Measurements from ENCODE around the gene MMP21. TPM values are rescaled to one million over a fixed set of nuclear protein-coding genes. Genes with fewer than 3 reads are reported as not detected.

MMP21 gene, protein sequence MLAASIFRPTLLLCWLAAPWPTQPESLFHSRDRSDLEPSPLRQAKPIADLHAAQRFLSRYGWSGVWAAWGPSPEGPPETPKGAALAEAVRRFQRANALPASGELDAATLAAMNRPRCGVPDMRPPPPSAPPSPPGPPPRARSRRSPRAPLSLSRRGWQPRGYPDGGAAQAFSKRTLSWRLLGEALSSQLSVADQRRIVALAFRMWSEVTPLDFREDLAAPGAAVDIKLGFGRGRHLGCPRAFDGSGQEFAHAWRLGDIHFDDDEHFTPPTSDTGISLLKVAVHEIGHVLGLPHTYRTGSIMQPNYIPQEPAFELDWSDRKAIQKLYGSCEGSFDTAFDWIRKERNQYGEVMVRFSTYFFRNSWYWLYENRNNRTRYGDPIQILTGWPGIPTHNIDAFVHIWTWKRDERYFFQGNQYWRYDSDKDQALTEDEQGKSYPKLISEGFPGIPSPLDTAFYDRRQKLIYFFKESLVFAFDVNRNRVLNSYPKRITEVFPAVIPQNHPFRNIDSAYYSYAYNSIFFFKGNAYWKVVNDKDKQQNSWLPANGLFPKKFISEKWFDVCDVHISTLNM
- 0.53 TPM in 1 of 2 replicates, not detected in the other for total RNA-seq

DNA sequence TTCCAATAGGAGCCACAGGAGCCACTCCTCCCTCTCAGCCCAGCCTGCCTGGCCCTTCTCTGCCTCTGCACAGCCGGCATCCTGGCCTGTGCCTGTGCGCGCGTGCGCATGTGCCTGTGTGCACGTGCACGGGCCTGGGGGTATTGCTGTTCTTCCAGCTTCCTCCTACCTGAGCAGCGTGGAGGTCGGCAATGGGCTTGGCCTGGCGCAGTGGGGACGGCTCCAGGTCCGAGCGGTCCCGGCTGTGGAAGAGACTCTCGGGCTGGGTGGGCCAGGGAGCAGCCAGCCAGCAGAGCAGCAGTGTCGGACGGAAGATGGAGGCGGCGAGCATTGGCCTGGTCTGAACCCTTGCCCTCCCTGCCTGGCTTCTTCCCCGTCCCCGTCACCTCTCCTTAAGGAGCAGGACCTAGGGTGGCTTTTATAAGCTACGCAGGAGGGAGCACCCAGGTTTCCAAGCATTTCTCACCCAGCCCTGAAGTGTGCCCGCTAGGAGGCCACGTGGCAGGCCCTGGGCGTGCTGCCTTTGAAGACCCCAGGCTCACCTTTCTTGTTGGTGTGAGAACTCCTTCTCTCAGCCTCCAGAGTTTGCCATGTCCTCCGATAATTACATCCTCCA is at the start of gene MMP21:
Gene MMP21, minus strand, starts transcription at position 331 of the 616 bp plus-strand sequence. Its CDS starts 0 bp downstream, at position 331.
- DNase-seq (ENCODE audit: extremely low read depth, low read depth, low spot score): no peak

DNA sequence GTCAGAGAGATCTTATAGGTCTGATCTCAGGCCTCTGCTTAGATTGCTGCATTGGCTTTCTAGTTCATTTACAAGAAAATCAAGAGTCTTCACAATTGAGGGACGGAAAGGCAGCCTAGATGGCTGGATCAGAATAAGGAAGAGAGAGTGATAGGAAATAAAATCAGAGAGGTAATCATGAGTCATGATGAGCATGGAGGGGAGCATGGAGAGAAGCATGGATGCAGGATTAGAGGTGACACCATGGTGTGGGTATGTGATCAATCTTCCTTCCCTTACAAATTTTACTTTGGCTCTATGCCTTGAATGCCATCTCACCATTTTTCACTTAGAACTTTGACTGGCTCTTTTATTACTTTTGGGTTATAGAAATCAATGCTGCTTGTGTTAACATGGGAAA is 49.1 kb upstream of the MMP21 start:
- no peak for DNase-seq (ENCODE audit: extremely low read depth, low read depth, low spot score)

DNA sequence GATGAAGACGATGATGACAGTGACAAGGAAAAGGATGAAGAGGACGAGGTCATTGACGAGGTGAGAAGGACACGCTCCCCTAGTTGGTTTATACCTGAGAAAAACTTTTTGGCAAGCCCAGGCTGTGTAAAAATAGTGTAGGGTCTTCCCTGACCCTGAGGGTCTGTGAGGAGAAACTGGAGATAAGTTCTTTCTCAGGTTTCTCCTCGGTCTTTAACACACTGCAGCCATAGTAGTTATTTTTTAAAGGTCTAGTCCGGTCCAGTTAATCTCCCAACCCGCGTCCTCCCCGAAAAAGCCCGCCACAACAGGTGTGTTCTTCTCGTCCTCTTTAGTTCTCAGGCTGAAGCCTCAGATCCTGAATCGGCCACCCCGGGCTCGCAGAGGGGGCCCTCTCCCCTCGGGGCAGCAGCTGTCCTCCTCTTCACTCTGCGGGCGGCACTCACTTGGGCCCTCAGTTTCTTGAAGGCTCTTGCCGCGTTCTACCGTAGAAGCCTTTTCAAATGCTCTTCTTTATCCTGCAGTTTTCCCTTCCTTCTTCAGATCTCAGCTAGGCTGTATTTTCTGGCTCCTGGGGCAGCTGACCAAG is 48.1 kb upstream of the MMP21 start:
- DNase-seq (ENCODE audit: extremely low read depth, low read depth, low spot score): no peak

DNA sequence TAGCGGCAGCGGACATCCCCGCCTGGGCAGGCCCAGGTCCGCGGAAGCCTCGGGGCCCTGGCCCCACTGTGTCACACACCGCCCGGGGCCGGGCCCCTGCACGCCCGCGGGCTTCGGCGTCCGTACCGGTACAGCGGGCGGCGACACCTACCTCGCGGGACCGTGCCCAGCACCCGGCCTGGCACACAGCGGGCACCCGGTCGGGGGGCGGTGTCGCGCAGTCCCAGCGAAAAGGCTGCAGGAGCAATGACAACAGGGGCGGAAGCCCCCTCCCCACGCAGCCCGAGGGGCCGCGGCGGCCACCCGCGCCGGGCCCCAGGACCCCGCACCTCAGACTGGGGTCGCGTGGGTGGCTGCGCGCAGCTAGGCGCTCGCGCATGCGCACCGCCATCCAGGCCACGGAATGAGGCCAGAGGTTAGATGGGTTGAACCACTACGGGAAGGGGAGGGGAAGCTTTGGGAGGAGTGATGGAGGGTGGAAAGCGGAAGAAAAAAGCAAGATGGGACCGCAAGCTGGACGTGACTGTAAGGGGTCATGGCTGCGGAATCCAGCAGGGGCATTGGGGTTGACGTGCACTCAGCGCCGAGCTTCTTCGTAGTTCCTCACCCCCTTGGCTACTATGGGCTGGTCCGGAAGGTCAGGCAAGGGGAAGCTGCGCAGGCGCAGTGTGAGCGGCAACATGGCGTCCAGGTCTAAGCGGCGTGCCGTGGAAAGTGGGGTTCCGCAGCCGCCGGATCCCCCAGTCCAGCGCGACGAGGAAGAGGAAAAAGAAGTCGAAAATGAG is 47.4 kb upstream of the MMP21 start, which contains the start of the genes BCCIP and UROS:
Gene BCCIP, plus strand, starts transcription at position 669 of the 785 bp plus-strand sequence. Its CDS starts 12 bp downstream, at position 681.
Gene UROS, minus strand, starts transcription at position 381 of the 785 bp plus-strand sequence. CDS start 6,759 bp downstream, outside the sequence.
- peak; percentile 85 for DNase-seq (ENCODE audit: extremely low read depth, low read depth, low spot score)

DNA sequence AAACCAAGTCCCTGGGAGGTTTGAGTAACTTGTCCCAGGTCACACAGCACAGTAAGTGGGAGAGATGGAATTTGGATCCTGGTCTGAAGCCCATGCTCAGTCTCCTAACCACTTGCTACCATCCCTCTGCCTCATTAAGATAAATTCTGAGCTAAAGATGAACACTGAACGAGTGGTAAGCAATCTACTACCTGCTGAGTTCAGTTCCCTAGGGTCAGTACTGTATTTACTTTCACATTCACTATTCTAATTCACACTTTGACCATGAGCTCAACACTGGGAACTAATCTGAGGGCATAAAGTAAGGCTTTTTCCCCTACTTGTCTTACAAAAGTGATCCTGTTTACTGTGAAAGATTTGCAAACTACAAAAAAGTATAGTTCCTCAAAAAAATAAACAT is 45.1 kb upstream of the MMP21 start:
- no peak for DNase-seq (ENCODE audit: extremely low read depth, low read depth, low spot score)

- no peak for DNase-seq (ENCODE audit: extremely low read depth, low read depth, low spot score)
Measured at GRCh38 chr10:125817337-125817946, 41.8 kb upstream of the MMP21 start.

DNA sequence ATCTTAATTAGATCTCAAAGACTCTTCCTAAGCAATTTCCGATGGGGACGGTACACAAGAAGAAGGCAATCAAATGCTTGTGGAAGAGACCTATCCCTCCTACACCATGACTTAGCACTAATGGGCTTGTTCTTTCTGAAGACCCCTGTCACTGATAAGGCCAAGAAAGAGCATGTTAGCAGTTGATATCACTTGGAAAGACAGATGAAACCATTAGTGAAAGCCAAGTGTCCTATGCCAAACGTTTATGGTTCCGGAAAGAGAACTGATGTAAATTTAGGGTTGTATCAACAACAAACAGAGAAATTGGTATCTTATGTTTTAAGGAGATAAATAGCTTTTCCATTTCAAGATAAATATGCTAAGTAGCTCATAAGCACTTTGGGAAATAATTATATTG is 40.9 kb upstream of the MMP21 start:
- DNase-seq (ENCODE audit: extremely low read depth, low read depth, low spot score): no peak

GRCh38 chr10:125815764-125816163 is 40.1 kb upstream of the MMP21 start:
- DNase-seq (ENCODE audit: extremely low read depth, low read depth, low spot score): no peak

- no peak for DNase-seq (ENCODE audit: extremely low read depth, low read depth, low spot score)
Measured at GRCh38 chr10:125812128-125812750, 36.6 kb upstream of the MMP21 start.

DNA sequence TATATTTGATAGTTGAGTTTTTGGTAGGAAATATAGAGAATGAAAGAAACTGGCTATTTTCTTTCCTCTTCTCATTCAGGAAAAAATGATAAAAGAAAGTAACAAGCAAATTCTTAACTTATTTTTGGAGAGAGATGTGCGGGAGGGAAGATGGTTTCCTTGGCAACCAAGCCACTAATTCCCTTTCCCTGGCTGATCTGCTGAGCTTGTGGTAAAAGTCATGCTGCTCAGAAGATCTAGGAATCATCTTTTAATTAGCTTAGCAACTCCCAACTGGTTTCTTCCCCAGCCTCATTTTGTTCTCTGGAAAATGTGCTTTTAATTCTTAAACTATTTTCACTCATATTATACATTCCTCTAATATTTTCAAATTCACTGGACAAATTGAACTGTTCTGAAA is 35.6 kb upstream of the MMP21 start:
- DNase-seq (ENCODE audit: extremely low read depth, low read depth, low spot score): no peak

GRCh38 chr10:125808047-125808446 is 32.4 kb upstream of the MMP21 start:
- no peak for DNase-seq (ENCODE audit: extremely low read depth, low read depth, low spot score)

DNA sequence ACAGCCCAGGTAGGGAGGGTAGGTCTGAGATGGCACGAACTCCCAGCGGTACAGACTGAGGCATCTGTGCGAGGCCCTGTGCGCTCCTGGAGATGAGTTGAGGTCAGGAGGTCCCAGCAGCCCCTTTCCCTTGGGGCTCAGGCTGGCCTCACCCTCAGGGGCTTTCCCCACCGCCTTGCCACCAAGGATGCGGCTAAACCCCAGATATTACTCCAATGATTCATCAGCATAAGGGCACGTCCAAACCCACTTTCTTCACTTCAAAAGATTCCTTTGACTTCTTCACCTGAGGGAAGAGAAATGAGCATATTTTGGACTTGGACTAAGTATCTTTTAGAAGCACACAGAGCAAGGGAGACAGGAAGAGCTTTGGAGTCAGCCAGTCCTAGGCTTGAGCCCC is 27.1 kb upstream of the MMP21 start:
- DNase-seq (ENCODE audit: extremely low read depth, low read depth, low spot score): no peak

DNA sequence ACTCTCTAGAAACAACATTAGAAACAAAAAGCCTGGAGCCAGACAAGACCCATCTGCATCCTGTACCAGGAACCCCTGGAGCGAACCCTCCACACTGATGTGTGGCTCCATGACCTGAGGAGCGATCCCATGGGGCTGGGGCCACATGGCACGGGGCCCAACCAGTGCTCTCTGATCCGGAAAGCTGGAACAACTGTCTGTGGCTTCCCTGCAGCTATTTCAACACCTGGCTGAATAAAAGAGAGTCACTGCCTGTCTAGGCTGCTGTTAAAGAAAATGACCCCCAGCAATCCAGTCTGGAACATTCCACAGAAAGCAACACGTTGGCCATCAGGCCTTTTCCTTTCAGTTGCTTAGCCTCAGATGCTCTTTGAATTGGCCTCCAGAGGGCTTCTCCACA is 26.5 kb upstream of the MMP21 start:
- DNase-seq (ENCODE audit: extremely low read depth, low read depth, low spot score): no peak

- DNase-seq (ENCODE audit: extremely low read depth, low read depth, low spot score): no peak
Measured at GRCh38 chr10:125801574-125801973, 26.0 kb upstream of the MMP21 start.

DNA sequence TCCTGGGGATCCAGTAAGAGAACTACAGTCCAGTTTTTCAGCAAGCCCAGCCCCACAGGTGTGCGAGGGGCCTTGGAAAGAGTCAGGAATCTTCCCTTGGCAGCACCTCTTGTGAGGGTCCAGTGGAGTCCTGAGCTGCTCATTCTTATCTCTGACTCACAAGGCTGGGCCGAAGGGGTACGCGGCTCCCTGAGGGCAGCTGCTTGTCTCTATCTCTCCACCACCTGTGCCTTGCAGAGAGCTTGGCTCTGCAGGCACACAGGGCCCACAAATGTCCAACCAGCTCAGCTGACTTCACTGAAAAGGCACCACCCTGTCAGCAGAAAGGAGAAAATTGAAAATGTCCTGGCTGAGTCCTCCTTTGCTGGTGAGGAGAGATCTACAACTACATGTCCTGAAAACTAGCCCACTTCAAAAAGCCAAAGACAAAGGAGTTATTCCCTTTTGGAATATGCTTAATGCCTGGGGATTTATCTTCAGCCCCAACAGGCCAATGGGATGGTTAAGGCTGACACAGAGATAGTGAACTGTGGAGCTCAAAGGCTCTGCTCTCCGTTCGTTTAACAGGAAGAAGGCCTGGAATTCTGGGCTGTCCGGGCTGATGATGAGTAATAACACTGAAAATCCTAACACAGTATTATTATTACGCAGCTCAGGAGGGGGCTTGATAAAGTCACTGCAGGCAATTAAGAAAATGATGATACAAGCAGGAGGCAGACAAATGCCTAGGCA is 24.0 kb upstream of the MMP21 start:
- no peak for DNase-seq (ENCODE audit: extremely low read depth, low read depth, low spot score)

GRCh38 chr10:125797994-125798662 is 22.5 kb upstream of the MMP21 start:
- DNase-seq (ENCODE audit: extremely low read depth, low read depth, low spot score): no peak

DNA sequence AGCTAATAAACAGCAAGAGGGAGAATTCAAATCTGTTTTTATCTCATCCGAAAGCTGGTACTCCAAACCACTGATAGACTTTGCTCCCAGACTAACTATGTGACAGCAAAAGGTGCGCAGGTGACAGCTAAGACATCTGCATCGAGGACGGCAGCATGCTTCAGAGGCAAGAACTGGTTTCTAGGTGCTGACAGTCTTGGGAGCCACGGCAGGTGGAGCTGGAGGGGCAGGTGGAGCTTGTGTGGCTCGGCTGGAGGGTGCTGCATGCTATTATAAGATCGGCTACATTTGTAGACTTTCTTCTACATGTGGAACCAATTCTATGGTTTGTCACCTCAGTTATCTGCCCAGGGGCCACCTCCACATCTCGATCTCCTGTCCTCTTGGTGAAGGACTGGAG is 21.8 kb upstream of the MMP21 start:
- DNase-seq (ENCODE audit: extremely low read depth, low read depth, low spot score): no peak

DNA sequence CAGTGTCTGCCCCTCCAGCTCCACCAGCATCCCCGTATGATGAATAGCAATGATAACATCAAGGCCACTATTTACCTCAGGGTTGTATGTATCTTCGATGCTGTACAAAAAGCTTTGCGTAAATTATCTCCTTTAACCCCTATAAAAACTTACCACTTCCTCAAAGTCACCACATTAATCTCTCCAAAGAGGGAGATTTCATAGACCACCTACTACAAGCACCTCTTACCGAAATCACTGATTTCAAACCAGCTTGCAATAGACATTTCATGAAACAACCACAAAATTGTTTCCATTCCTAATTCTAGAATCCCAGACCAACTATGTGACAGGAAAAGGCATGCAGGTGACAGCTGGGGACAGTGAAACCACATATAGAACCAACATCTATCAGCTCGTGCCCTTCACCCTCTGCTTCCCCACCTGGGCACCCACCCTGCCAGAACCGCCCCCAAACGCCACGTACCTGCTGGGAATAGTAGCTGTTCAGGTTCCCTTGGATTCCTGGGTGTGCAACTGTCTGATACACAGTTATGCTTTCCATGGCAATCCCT is 20.1 kb upstream of the MMP21 start:
- DNase-seq (ENCODE audit: extremely low read depth, low read depth, low spot score): no peak
